GM19467 (cell line): ENCODE data around the gene RAB3IL1.

ENCODE experiments used
- ATAC-seq: cut with Tn5 transposase; IDR thresholded peaks from one replicate; pipeline ENCODE4 v1.9.1; 2021; ENCODE audit warnings: mild to moderate bottlenecking, moderate library complexity; ENCODE audit not compliant: unreplicated experiment

RAB3IL1 gene

DNA sequence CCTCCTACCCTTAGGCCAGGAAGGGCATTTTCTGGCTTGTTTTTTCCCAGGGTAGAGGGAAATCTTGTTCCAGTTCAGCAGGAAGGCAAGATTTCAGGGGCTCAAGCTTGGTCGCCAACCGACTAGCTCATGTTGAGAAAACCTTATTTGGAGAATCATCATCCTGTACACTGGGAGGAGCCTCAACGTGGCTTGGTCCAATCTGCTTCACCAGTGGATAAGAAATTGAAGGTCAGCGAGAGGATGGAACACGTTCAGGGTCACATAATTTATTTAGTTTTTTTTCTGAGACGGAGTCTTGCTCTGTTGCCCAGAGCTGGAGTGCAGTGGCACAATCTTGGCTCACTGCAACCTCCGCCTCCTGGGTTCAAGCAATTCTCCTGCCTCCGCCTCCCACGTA is 68.7 kb downstream of the RAB3IL1 start:
- ATAC-seq = no peak

DNA sequence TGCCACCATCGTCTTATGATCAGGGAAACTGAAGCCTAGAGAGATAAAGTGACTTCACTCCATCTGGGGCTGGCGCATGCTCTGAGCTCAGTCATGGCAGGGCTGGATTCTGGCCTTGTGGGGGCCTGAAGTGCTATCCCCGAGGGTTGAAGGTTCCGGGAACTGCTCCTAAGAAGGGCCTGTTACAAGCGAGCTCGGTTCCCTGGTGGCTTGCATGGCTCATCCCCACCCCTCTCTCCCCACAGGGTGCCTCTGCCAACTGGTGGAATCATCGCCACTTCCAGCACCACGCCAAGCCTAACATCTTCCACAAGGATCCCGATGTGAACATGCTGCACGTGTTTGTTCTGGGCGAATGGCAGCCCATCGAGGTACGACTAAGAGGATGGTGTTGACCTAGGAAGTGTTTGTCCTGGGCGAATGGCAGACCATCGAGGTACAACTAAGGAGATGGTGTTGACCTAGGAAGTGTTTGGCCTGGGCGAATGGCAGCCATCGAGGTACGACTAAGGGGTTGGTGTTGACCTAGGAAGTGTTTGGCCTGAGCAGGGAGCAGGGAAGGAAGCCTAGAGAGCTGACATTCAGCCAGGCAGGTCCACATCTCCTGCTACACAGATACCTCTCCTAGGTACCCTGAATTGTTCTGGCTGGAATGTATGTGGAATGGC is 69.3 kb downstream of the RAB3IL1 start:
- ATAC-seq = no peak
